Left hindlimb (tissue), 1 donor: ENCODE data around the gene GNA14.
"Not testable (repeated sequence)": the region's sequence is repeated elsewhere in the genome, so short reads cannot be mapped to it uniquely, and the experiment has no call there.

Source experiments
- DNase-seq: peaks from one replicate; pipeline ENCODE4 v3.0.0-alpha.2; 2018

The GNA14 gene

DNA sequence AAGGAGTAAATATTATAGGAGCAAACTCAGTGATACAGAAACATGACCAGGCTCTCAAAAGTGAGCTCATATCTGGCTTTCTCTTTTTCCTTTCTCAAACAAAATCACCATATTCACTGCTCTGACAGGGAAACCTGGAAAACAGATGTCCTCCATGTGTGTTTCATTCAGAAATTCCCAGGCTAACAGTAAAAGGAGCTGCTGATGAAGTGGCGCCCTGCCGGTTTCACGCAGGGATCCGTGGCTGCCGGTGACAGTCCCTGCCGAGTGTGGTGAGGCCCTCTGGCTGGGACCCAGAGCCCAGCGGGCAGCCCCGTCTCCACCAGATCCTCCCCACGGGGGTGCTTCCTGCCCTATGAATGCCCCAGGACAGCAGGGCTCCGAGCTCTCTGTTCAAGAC lies 208.1 kb downstream of the GNA14 start:
- peak; percentile 54 for DNase-seq

DNA sequence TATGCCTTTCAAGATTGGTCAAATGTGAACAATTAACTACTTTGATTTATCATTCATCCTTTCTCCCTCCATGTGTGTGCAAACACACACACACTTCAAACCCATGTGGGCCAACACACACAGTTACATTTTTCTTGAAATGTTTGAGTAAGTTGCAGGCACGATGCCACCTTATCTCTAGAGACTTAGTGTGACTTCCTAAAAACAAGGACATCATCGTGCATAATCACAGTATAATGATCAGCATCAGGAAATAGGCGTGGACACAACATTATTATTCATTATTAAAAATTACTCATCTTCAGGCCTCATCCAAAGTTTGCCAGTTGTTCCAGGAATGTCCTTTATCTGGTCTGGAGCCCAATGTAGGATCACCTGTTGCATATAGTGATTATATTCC lies 209.5 kb downstream of the GNA14 start:
- no peak for DNase-seq

DNA sequence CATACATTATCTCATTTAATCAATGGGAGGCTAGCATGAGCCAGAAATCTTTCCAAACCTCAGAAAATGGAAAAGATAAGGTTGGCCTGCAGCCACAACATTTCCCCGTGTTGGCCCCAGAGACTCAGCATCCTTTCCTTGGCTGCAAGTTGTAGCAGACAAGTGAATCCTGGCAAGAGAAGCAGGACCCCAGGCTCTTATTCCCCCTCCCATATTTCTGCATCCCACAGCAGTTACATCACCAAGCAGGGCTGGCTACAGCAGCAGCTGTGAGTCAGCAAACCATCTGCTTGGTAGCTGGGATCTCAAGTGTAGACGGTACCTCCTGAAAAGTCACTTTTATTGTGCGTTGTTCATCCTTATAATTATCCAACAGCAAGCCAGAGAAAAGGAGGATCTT lies 212.4 kb downstream of the GNA14 start:
- no peak for DNase-seq

DNA sequence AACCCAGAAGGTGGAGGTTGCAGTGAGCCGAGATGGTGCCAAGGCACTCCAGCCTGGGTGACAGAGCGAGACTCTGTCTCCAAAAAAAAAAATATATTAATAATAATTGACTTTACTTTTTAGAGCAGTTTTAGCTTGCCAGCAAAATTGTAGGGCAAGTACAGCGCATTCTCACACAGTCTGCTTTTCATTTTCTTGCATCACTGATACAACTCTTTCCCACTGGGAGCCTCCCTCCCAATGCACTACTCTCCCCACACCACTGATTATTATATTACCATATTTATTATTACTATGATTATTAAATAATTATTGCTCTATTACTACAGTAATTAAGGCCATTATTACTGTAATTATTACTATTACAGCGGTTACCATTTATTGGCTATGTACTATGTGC lies 212.8 kb downstream of the GNA14 start:
- DNase-seq, result no peak

DNA sequence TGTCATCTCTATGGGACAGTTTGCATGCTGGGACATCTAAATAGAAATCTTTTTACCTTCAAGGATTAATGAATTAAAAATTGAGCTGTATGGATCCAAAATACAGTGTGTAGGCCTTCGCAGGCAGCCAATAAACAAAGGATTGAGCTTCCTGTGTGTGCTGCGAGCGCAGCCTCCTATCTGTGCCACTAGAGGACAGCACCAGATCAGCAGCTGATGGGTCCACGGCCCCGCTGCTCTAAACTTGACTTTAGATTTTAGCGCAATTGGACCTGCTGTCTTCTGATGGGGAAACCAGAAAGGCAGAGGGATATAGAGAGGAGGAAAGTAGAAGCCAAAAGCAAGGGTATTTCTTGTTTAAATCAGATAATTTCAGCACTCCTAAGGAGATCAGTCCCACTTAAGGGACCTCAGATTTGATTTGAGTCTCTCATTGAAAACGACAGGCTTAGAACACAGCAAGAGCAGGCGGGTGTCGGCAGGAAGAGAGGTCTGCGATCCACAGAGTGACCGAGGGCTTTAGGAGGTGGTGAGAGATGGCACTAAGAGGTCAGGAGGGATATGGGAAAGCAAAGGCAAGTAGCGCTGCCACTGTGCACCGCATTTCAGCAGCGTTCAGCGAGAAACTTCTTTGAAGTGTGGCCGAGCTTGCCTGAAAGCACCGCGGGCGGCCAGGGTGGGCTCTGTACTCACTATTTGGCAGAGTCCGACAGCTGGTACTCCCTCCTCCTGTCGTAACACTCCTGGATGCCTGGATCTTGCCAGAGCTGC lies 214.3 kb downstream of the GNA14 start:
- peak; percentile 73 for DNase-seq

DNA sequence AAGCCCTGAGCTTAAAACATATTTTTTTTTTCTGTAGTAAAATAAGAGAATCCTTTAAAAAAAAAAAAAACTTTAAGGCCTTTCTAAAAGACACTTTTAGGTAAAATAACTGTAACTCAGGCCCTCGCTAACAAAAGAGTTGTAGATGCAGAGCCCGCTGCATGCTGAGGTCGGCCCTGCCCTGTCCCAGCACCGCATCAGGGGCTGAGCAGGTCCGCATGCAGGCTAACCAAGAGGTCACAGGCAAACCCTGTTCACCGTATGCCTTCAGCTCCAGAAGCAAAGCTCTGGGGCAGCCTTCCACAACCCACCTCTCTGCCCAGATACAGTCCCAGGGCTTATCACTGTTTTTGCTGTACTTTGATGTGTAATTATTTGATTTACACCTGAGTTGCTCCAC lies 216.1 kb downstream of the GNA14 start:
- DNase-seq, result no peak

DNA sequence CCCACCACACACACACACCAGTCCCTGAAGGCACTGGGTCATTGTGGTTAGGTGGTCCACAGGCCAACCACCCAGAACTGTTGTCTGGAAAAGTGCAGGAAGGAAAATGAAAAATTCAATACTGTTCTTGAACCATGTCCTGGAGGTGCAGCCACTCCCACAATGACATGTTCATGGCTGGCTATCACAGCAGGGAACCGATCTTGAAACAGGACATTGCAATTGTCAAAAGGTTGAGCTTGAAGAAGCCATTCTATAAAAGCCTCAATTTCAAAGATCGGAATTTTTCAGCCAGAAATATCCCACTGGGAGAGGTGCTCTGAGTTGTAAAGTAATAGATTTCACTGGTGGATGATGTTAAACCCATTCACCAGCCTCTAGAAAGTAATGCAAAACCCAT lies 218.2 kb downstream of the GNA14 start:
- no peak for DNase-seq

DNA sequence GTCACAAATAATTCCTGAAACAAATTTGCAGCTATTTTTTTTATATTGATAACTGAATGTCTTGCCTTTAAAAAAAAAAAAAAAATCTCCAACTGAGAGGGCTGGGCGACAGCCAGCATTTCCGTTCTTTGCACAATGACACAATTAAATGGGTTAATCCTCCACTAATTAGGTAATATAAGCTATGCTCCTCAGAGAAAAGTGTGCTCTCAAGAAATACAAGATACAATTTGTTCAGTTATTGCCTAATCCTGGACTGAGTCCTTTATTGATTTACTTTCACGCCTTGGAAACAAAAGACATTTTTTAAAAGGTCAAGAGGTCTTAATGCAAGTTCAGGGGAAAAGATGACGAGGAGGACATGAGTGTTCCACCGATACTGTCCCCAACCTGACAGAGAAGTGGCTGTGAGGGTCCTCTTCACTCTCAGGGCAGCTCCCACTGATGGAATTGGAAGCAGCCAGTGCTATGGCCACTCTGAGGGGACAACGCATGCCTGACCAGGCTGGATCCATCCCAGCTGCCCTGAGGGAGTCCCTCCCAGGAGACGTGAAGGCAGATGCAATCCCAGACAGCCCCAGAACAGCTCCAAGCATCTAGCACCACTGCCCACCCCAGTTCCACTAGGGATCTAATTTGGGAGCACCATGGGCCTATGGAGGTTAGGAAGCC lies 220.7 kb downstream of the GNA14 start:
- DNase-seq, result no peak

DNA sequence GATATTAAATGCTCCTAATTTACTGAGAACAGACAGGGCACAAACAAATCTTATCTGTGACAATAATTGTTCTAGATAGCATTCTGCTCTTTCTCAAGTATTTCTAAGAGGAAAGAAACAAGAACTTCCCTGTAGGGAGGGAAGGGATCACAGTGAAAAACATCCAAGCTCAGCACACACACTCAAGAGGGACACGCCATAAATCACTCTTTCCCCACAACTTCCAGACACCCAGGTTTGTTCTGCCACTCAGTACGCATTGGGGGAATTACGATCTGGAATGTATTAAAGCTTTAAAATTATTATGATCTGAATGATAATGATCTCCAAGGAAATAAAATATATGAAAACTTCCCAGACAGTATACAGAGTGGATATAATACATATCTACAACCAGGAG lies 221.4 kb downstream of the GNA14 start:
- no peak for DNase-seq

DNA sequence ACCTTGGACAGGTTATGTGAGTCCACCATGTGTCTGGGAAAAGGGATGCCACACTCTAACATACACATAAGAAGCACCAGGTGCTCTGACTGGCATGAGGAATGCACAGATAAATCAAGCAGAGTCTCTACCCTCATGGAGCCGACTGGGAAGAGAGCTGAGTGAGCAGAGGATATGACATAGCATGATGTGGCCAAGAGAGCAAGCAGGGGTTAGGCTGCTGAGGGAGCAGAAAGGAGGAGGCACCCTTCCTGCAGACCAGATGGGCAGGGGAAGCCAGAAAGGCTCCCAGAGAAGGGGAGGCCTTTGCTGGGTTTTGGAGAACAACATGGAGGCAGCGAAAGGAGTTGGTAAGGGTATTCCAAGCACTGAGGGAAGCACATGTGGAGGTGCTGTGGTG lies 223.1 kb downstream of the GNA14 start:
- DNase-seq, result no peak

DNA sequence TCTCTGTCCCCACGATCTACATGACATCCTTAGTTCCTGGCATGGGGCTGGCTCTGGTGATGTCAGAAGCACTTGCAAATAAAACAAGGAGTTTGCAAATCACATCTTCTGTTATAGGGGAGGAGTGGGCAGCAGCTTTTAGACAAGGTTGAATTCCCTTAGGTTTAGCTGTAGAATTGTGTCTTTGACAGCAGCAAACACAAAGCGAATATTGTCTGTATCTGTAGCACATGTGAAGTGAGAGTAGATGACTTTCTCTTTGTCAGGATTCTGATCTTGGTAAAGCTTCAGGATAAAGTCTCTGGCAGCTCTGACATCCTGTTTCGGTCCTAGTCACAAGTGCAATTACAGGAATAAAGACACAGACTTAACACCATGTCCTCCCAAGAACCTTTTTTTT lies 224.3 kb downstream of the GNA14 start:
- DNase-seq, result no peak

DNA sequence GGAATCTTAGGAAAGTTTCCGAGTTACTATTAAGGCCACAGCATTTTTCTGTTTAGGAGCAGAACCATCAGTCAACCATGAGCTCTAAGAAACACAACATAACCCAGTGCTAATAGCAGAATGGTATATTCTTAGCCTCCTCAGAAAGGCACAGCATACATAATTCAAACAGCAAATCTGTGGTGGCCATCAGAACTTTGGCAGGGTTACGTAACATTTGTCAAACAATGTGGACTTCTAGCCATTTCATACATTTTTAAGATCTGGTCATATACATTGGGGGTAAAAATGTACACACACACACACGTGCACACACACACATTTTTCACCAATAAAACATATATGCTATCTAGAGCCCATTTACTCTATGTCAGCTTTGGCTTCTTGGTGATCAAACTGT lies 225.2 kb downstream of the GNA14 start:
- no peak for DNase-seq

DNA sequence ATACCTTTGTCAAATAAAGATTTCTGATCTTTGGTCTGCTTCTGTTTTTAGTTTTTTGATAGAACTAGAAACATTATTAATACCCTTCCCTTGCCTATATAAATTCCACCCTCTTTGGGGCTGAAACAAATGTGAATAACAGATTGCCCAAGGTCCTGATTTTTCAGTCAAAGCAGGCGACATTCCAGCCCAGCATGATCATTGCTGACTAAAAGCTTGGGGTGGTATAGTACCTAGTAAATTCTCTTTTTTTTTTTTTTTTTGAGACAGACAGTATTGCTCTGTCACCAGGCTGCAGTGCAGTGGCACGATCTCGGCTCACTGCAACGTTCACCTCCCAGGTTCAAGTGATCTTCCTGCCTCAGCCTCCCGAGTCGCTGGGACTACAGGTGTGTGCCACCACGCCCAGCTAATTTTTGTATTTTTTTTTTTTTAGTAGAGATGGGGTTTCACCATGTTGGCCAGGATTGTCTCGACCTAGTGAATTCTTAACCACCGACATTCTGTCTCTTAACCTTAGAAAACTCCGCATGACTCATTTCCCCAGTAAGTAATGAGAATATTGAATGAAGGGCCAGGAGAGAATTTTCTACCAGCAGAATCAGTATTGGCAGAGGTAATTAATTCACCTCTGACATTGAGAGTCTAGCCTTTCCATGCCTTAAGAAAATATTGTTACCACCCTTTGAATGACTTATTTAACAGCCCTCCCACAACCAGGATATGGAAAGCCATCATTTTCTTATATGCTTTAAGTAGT lies 226.4 kb downstream of the GNA14 start:
- no peak for DNase-seq

DNA sequence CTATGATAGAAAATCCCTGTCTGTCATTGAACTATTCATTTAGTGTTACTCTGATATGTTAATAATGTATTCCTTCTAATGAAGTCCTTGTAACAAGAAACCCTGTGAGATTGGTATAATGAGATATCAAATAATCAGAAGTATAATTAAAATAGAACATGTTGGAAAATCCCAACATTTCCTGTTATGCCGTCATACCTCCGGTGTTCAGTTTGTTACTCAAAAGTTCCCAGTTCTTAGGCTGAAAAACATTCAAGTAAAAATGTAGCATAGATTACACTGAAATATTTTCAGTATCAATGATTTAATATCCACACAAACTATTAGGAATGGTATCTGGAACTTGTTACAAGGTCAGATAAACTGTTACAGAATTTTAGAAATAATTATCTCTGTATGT lies 227.5 kb downstream of the GNA14 start:
- DNase-seq, result no peak

DNA sequence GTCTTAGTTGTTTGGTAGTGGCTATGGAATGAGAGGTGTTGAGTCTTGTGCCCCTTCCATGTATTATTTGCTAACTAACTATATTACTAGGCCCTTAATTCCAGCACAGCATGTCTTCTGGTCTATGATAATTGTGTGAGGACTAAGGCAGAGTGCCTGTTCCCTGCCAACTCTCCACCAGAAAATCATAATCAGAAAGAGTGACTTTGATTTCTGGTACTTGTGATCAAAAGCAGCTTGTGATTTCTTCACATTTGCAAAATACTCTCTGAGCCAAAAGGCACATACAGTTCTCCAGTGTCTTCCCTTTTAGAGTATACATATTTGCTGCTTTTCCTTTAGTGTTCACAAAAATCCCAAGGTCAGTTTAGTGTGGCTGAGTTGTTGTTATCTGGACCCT lies 229.9 kb downstream of the GNA14 start:
- no peak for DNase-seq

DNA sequence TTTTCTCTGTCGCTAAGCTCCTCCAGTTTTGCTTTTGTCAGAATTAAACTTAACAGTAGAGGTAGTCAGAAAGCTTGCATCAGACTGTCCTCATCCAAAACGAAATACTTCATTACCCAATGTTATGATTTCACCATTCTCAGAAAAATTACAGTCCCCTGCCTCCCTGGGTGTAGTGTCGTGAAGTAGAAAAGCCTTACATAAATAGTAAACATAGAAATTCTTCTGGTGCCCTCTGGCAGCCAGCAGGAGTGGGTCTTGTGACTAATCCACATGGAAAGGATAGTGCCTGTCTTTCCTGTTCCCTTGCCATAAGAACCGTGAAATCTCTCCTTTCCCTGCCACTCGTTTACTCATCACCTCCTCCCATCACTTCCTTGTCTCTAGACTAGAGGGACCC lies 230.6 kb downstream of the GNA14 start:
- DNase-seq, result no peak

DNA sequence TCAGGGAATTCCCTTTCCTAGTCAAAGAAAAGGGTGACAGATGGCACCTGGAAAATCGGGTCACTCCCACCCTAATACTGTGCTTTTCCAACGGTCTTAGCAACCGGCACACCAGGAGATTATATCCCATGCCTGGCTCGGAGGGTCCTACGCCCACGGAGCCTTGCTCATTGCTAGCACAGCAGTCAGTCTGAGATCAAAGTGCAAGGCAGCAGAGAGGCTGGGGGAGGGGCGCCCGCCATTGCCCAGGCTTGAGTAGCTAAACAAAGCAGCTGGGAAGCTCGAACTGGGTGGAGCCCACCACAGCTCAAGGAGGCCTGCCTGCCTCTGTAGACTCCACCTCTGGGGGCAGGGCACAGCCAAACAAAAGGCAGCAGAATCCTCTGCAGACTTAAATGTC lies 239.6 kb downstream of the GNA14 start:
- DNase-seq, result not testable (repeated sequence)

DNA sequence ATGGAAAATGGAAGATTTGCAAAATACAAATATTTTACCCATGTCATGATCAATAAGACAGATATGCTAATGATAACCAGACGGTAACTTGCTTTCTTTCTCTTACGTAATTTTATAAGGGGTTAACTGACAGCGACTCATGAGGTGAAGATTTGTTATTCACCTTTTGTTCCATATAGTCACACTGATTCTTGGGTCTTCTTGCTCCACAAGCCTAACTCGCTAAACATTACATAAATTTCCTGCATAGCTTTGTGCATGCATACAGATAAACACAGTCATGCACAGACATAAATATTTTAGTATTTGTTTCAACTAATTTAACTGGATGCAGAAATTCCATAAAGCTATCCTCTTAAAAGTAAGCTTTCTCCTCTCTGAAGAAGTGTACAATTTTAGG lies 244.9 kb downstream of the GNA14 start:
- DNase-seq, result no peak

DNA sequence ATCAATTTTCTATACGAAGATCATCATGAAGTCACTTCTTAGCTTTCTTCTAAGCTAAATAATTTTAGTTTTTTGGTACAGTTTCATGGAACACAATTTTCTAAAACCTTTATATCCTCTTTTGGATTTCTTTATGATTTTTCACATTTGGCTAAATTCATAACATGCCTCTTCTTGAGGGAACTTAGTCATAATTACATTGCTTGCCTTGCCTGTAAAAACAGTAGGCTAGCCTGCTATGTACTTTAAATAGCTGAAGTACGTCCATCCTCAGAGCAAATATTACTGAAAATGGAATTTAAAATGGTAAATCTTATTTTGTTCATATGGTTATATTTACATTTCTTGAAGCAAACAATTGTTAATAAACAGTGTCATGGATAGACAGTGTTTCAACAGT lies 245.8 kb downstream of the GNA14 start:
- DNase-seq, result no peak

DNA sequence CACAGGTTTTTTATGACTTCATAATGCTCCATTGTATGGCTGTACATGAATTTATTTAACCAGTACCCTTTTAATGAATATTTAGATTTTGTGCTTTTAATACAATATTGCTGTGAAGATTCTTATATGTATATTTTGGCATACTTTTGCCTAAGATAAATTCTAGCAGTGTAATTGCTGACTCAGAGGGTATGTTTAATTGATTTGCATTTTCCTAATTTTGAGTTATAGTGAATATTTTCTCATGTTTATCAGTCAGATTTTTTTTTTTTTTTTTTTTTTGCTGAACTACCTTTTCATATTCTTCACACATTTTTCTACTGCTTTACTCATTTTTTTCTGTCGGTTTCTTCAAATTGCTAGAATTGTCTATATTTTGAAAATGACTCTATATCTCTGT lies 248.2 kb downstream of the GNA14 start:
- no peak for DNase-seq

DNA sequence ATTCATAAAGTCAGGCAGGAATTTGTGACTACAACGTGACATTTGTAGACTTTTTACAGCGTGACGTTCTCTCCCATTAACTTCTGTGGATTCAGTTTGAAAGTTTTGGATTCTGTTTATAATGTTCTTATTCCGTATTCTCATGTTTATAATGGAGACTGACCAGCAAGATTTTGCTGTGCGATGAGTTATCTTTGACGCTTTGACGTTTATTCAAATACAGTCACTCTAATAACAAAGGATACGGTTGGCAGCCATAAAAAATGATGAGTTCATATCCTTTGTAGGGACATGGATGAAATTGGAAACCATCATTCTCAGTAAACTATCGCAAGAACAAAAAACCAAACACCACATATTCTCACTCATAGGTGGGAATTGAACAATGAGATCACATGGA lies 249.5 kb downstream of the GNA14 start:
- not testable (repeated sequence) for DNase-seq

DNA sequence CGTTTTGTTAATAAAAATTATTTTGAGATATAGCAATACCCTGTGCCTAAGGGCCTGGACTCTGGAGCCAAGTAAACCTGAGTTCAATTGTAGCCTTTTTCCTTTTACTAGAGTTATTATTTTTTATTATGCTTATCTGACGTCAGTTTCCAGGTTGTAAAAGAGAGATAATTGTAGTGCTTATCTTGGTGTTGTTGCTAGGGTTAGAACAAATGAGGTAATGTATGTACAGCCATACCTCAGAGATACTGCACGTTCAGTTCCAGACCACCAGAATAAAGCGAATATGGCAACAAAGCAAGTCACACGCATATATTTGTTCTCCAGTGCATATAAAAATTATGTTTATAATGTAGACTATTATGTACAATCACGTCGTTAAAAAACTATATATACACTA lies 255.8 kb downstream of the GNA14 start:
- no peak for DNase-seq

DNA sequence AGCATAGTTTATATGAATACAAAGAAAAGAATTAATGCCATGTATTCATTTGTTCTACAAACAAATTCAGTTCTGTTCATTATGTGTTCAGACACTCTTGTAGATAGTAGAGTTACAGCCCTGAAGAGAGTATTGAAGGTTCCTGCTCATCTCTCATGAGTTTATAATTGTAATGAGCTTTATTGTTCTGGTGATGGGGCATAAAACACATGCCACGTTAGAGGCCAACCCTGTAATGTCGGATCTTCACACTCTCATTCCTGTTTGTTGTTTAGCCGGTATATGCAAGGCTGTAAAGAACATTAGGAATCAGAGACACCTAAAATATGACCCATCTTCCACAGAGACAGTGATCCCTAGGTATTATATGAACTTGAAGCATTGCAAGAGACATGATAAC lies 256.3 kb downstream of the GNA14 start:
- no peak for DNase-seq

DNA sequence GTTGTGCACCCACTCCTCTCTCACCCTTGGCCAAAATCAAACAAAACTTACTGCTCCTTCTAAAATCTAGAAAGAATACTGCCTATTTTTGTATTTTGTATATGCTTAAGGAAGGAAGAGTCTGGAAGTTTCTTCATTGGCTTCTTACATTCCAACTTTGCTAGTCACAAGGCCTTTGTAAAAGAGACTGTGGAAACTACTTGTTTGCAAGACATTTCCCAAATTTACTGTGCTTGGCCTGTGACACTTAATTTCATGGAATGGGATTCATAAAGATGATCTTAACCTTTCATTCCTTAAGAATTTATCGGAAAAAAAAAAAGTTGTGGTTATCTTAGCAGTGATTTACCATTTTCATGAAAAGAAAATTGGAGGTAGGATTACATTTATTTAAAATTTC lies 261.9 kb downstream of the GNA14 start:
- no peak for DNase-seq
